Natural killer cell (primary cell): Measurements from ENCODE around the gene MICA. TPM values are rescaled to one million over a fixed set of nuclear protein-coding genes. Genes with fewer than 3 reads are reported as not detected.
A peak's percentile ranks its signal among the peaks of the same experiment; 100 is the strongest.
"Not testable (repeated sequence)": the region's sequence is repeated elsewhere in the genome, so short reads cannot be mapped to it uniquely, and the experiment has no call there.

Experiments
- ATAC-seq, 3 donors: fragments of 150-1000 bp in 2 of 3; fragments of 200-7000 bp in 1 of 3; cut with Tn5 transposase; 1 replicate in 1 of 3; 2 replicates in 2 of 3; pipeline ENCODE4 v1.10.0; 2021; ENCODE audit warnings: mild to moderate bottlenecking in 2 of 3, moderate library complexity in 2 of 3
- DNase-seq, 2 donors: peaks; one replicate each; pipeline versions ENCODE4 v3.0.0 to v3.0.0-alpha.2; 2013 to 2021; ENCODE audit warnings: mixed read lengths in 1 of 2
- H3K27ac ChIP-seq: one replicate; pipeline ENCODE4 v1.5.1; 2013; ENCODE audit warnings: mild to moderate bottlenecking, low read length
- H3K27me3 ChIP-seq: one replicate; pipeline ENCODE4 v1.6.1; 2013; ENCODE audit warnings: low read length; ENCODE audit not compliant: control insufficient read depth, insufficient read depth
- H3K36me3 ChIP-seq: one replicate; pipeline ENCODE4 v1.6.1; 2013; ENCODE audit warnings: low read length; ENCODE audit not compliant: control insufficient read depth, insufficient read depth
- H3K4me1 ChIP-seq: one replicate; pipeline ENCODE4 v1.6.1; 2013; ENCODE audit warnings: low read length; ENCODE audit not compliant: control insufficient read depth, insufficient read depth
- H3K4me3 ChIP-seq: one replicate; pipeline ENCODE4 v1.5.1; 2013; ENCODE audit warnings: low read length
- H3K9me3 ChIP-seq: one replicate; pipeline ENCODE4 v1.6.1; 2013; ENCODE audit warnings: low read length; ENCODE audit not compliant: control insufficient read depth, insufficient read depth
- H3K27ac Mint-ChIP-seq, 2 donors: one replicate each; pipeline ENCODE4 v1.8.0; 2022; ENCODE audit warnings: mild to moderate bottlenecking in 2 of 2, mixed read lengths in 2 of 2, moderate library complexity in 1 of 2
- H3K27me3 Mint-ChIP-seq, 2 donors: one replicate each; pipeline ENCODE4 v1.8.0; 2022; ENCODE audit warnings: low read depth in 2 of 2, mixed read lengths in 2 of 2
- H3K36me3 Mint-ChIP-seq: one replicate; pipeline ENCODE4 v1.8.0; 2022; ENCODE audit warnings: mixed read lengths
- H3K4me1 Mint-ChIP-seq, 2 donors: one replicate each; pipeline ENCODE4 v1.8.0; 2022; ENCODE audit warnings: mixed read lengths in 2 of 2
- H3K4me3 Mint-ChIP-seq: one replicate; pipeline ENCODE4 v1.8.0; 2022; ENCODE audit warnings: mild to moderate bottlenecking, moderate library complexity, mixed read lengths
- H3K9me3 Mint-ChIP-seq, 2 donors: one replicate each; pipeline ENCODE4 v1.8.0; 2022; ENCODE audit warnings: mixed read lengths in 2 of 2
- CTCF ChIP-seq: fragments of 200-600 bp; IDR thresholded peaks from one replicate; pipeline ENCODE4 v1.8.0; 2022; ENCODE audit warnings: antibody characterized with exemption
- WGBS: methylation state at CpG from one replicate; pipeline ENCODE4 v1.1.7; 2013; ENCODE audit warnings: missing lambda C conversion rate; ENCODE audit not compliant: insufficient coverage; 5-methylcytosine and 5-hydroxymethylcytosine counted together
- intact Hi-C: fragments of 100-400 bp; cut with micrococcal nuclease; formaldehyde crosslinking; loops from one replicate; pipeline ENCODE4 v1.14.2; 2022
- total RNA-seq, 4 donors: library from RNA; stranded (reverse); fragments of 120-200 nt in 1 of 4; gene quantifications; one replicate each; pipeline versions ENCODE4 v1.2.3 to v1.2.4, GENCODE V29; 2013 to 2022

The MICA gene
- total RNA-seq, 3 donors from 2014 or later (not counting 1 experiment from before 2014, with no cell fraction given), result 9.3 to 19.7 (median 11.4) TPM

- Histone ChIP-seq H3K9me3 (no peaks in the 10 kb centered on the region), H3K27me3 (peaks cover 4% of the 10 kb centered on the region), H3K36me3 (no peaks in the 10 kb centered on the region), H3K4me3 (no peak overlapping the region), H3K27ac (no peak overlapping the region), H3K4me1 (peaks cover 9% of the 10 kb centered on the region)
- no peaks in the 10 kb centered on the region for H3K9me3 Mint-ChIP-seq
- H3K4me1 Mint-ChIP-seq, result peaks cover 8 to 9% of the 10 kb centered on the region in 2 donors
- no peak for TF ChIP-seq CTCF
- H3K27me3 Mint-ChIP-seq, result peaks cover 52 to 75% of the 10 kb centered on the region in 2 donors
- H3K36me3 Mint-ChIP-seq, result no peaks in the 10 kb centered on the region
- no CpG with 5 or more reads among the region's 2 CpGs for WGBS
- no peak overlapping the region for H3K27ac Mint-ChIP-seq
- intact Hi-C loops, result no loop called here
- DNase-seq (no peak), ATAC-seq (no peak)
- no peak overlapping the region for H3K4me3 Mint-ChIP-seq
These were observed 34.9 kb upstream of the MICA start for GRCh38 chr6:31368461-31368860.

GRCh38 chr6:31374118-31374517 lies 29.3 kb upstream of the MICA start:
- H3K4me1 ChIP-seq, H3K9me3 Mint-ChIP-seq, H3K4me3 Mint-ChIP-seq, H3K4me3 ChIP-seq, ATAC-seq, H3K9me3 ChIP-seq, H3K36me3 Mint-ChIP-seq, H3K27me3 ChIP-seq, intact Hi-C loops, H3K27ac Mint-ChIP-seq, H3K4me1 Mint-ChIP-seq, H3K36me3 ChIP-seq, H3K27ac ChIP-seq, DNase-seq: not testable (repeated sequence)
- TF ChIP-seq CTCF, result peak; percentile 37
- H3K27me3 Mint-ChIP-seq, result peaks cover 28 to 49% of the 10 kb centered on the region in 2 donors
- WGBS, result 21% methylated on average over 4 of the region's 8 CpGs

GRCh38 chr6:31375699-31376098 lies 27.7 kb upstream of the MICA start:
- Mint-ChIP-seq H3K4me1 (peaks cover 0 to 5% of the 10 kb centered on the region in 2 donors), H3K9me3 (no peaks in the 10 kb centered on the region), H3K27me3 (peaks cover 17 to 46% of the 10 kb centered on the region in 2 donors), H3K36me3 (no peaks in the 10 kb centered on the region), H3K27ac (no peak overlapping the region), H3K4me3 (no peak overlapping the region)
- ATAC-seq, result no peak
- DNase-seq, result no peak
- Histone ChIP-seq H3K36me3 (no peaks in the 10 kb centered on the region), H3K4me3 (no peak overlapping the region), H3K27ac (no peak overlapping the region), H3K27me3 (peaks cover 2% of the 10 kb centered on the region), H3K4me1 (no peaks in the 10 kb centered on the region), H3K9me3 (no peaks in the 10 kb centered on the region)
- intact Hi-C loops, result no loop called here
- no peak for TF ChIP-seq CTCF

GRCh38 chr6:31377029-31377428 lies 26.4 kb upstream of the MICA start:
- H3K27ac ChIP-seq, result no peak overlapping the region
- intact Hi-C loops, result no loop called here

More at GRCh38 chr6:31377029-31377428, 26.4 kb upstream of the MICA start:
- Mint-ChIP-seq H3K4me3 (no peak overlapping the region), H3K27ac (no peak overlapping the region), H3K27me3 (peaks cover 15 to 42% of the 10 kb centered on the region in 2 donors), H3K9me3 (no peaks in the 10 kb centered on the region), H3K36me3 (no peaks in the 10 kb centered on the region), H3K4me1 (peaks cover 0 to 5% of the 10 kb centered on the region in 2 donors)
- no peaks in the 10 kb centered on the region for H3K9me3 ChIP-seq
- no peak overlapping the region for H3K4me3 ChIP-seq
- H3K27me3 ChIP-seq, result peaks cover 2% of the 10 kb centered on the region
- H3K36me3 ChIP-seq, result no peaks in the 10 kb centered on the region
- H3K4me1 ChIP-seq, result no peaks in the 10 kb centered on the region
- no peak for TF ChIP-seq CTCF
- WGBS, result 49% methylated on average over 3 of the region's 4 CpGs
- no peak for DNase-seq
- no peak for ATAC-seq
